HEK293 (cell line): ENCODE results near the gene ACTN4.
A peak's percentile ranks its signal among the peaks of the same experiment; 100 is the strongest.

Source experiments
- CTCF ChIA-PET: fragments of 350-600 bp; formaldehyde crosslinking; extraction: SDS; loops from one replicate; lab custom pipeline; 2021; ENCODE audit warnings: antibody characterized with exemption; lab: Yijun Ruan, JAX
- POLR2A ChIA-PET: fragments of 300-600 bp; formaldehyde crosslinking; extraction: SDS; loops from one replicate; lab custom pipeline; 2020; ENCODE audit warnings: antibody characterized with exemption, inconsistent platforms; lab: Yijun Ruan, JAX
- H3K27ac ChIP-seq: fragments of 200-500 bp; sonication (Bioruptor generic); 2 replicates; pipeline ENCODE4 v1.5.1; 2014; ENCODE audit warnings: low read depth, low read length, control low read depth, inconsistent platforms; ENCODE audit errors: extremely low read depth
- H3K36me3 ChIP-seq, 2 experiments: fragments of 200-500 bp in 1 of 2; sonication (Bioruptor generic) in 1 of 2; 1 replicate in 1 of 2; 2 replicates in 1 of 2; pipeline ENCODE4 v1.5.1; 2014 to 2017; ENCODE audit warnings: inconsistent platforms in 2 of 2, low read length in 2 of 2; ENCODE audit not compliant: control insufficient read depth in 2 of 2, insufficient read depth in 1 of 2
- H3K4me1 ChIP-seq: fragments of 200-500 bp; sonication (Bioruptor generic); 2 replicates; pipeline ENCODE4 v1.5.1; 2014; ENCODE audit warnings: mild to moderate bottlenecking, low read length, inconsistent platforms; ENCODE audit not compliant: control insufficient read depth, insufficient read depth
- H3K4me3 ChIP-seq: 2 replicates; pipeline ENCODE4 v1.5.1; 2011; ENCODE audit warnings: low read depth, mild to moderate bottlenecking, control low read depth, low read length, moderate library complexity
- H3K9me3 ChIP-seq: fragments of 200-500 bp; sonication (Bioruptor generic); 2 replicates; pipeline ENCODE4 v1.5.1; 2014; ENCODE audit warnings: low read depth, low read length, inconsistent platforms; ENCODE audit not compliant: control insufficient read depth, insufficient read depth
- GLIS1 ChIP-seq: fragments of 450-650 bp; formaldehyde crosslinking; IDR thresholded peaks from 2 replicates; pipeline ENCODE4 v1.5.1; 2016; ENCODE audit warnings: missing biosample characterization, missing genetic modification characterization
- MYNN ChIP-seq: fragments of 450-650 bp; formaldehyde crosslinking; IDR thresholded peaks from 2 replicates; pipeline ENCODE4 v1.5.1; 2016; ENCODE audit warnings: missing biosample characterization, missing genetic modification characterization, borderline replicate concordance
- SETDB1 ChIP-seq: IDR thresholded peaks from one replicate; pipeline ENCODE4 v1.6.1; 2017; ENCODE audit warnings: mild to moderate bottlenecking, low read length, moderate library complexity, mixed read lengths; ENCODE audit not compliant: insufficient read length
- SP3 ChIP-seq: fragments of 450-650 bp; formaldehyde crosslinking; IDR thresholded peaks from 2 replicates; pipeline ENCODE4 v1.5.1; 2016; ENCODE audit warnings: missing biosample characterization, missing genetic modification characterization
- ZBTB20 ChIP-seq: fragments of 450-650 bp; formaldehyde crosslinking; IDR thresholded peaks from 2 replicates; pipeline ENCODE4 v1.5.1; 2016; ENCODE audit warnings: missing biosample characterization, missing genetic modification characterization
- ZFHX2 ChIP-seq: fragments of 450-650 bp; formaldehyde crosslinking; conservative IDR thresholded peaks from 2 replicates; pipeline ENCODE4 v1.5.1; 2016; ENCODE audit warnings: missing biosample characterization, missing genetic modification characterization
- ZFP3 ChIP-seq: fragments of 450-650 bp; formaldehyde crosslinking; IDR thresholded peaks from 2 replicates; pipeline ENCODE4 v1.5.1; 2016; ENCODE audit warnings: low read depth, missing biosample characterization, missing genetic modification characterization
- ZNF140 ChIP-seq: fragments of 450-650 bp; formaldehyde crosslinking; IDR thresholded peaks from 2 replicates; pipeline ENCODE4 v1.5.1; 2016; ENCODE audit warnings: missing biosample characterization, missing genetic modification characterization
- ZNF157 ChIP-seq: fragments of 450-650 bp; formaldehyde crosslinking; IDR thresholded peaks from 2 replicates; pipeline ENCODE4 v1.5.1; 2016; ENCODE audit warnings: missing biosample characterization, missing genetic modification characterization
- ZNF292 ChIP-seq: fragments of 450-650 bp; formaldehyde crosslinking; IDR thresholded peaks from 2 replicates; pipeline ENCODE4 v1.5.1; 2016; ENCODE audit warnings: low read depth, missing biosample characterization, missing genetic modification characterization, borderline replicate concordance
- ZNF341 ChIP-seq: fragments of 450-650 bp; formaldehyde crosslinking; IDR thresholded peaks from 2 replicates; pipeline ENCODE4; 2016; ENCODE audit warnings: low read depth, missing biosample characterization, missing genetic modification characterization
- ZNF404 ChIP-seq: fragments of 450-650 bp; formaldehyde crosslinking; IDR thresholded peaks from 2 replicates; pipeline ENCODE4 v1.5.1; 2017; ENCODE audit warnings: missing biosample characterization, missing genetic modification characterization
- ZNF433 ChIP-seq: fragments of 450-650 bp; formaldehyde crosslinking; IDR thresholded peaks from 2 replicates; pipeline ENCODE4 v1.5.1; 2016; ENCODE audit warnings: missing biosample characterization, missing genetic modification characterization, low read depth
- ZNF549 ChIP-seq: fragments of 450-650 bp; IDR thresholded peaks from 2 replicates; pipeline ENCODE4 v1.5.1; 2018; ENCODE audit warnings: missing biosample characterization, missing genetic modification characterization, mild to moderate bottlenecking, inconsistent platforms, moderate library complexity
- ZNF677 ChIP-seq: fragments of 450-650 bp; IDR thresholded peaks from 2 replicates; pipeline ENCODE4 v1.5.0; 2018; ENCODE audit warnings: missing biosample characterization, mild to moderate bottlenecking, missing genetic modification characterization, moderate library complexity
- ZSCAN23 ChIP-seq: fragments of 450-650 bp; formaldehyde crosslinking; IDR thresholded peaks from 2 replicates; pipeline ENCODE4 v1.5.1; 2016; ENCODE audit warnings: missing biosample characterization, missing genetic modification characterization
- TF ChIP-seq, protein P1 (sequence below): fragments of 450-650 bp; formaldehyde crosslinking; IDR thresholded peaks from 2 replicates; pipeline ENCODE4 v1.5.1; 2016; ENCODE audit warnings: missing biosample characterization, missing genetic modification characterization
- TF ChIP-seq, protein P2 (sequence below): fragments of 450-650 bp; IDR thresholded peaks from 2 replicates; pipeline ENCODE4 v1.5.1; 2018; ENCODE audit warnings: missing biosample characterization, missing genetic modification characterization
- TF ChIP-seq, protein P3 (sequence below): fragments of 450-650 bp; formaldehyde crosslinking; IDR thresholded peaks from 2 replicates; pipeline ENCODE4 v1.5.1; 2016; ENCODE audit warnings: missing biosample characterization, missing genetic modification characterization, borderline replicate concordance
- TF ChIP-seq, protein P4 (sequence below): fragments of 450-650 bp; formaldehyde crosslinking; IDR thresholded peaks from 2 replicates; pipeline ENCODE4 v1.5.1; 2016; ENCODE audit warnings: missing biosample characterization, missing genetic modification characterization

ACTN4 gene

DNA sequence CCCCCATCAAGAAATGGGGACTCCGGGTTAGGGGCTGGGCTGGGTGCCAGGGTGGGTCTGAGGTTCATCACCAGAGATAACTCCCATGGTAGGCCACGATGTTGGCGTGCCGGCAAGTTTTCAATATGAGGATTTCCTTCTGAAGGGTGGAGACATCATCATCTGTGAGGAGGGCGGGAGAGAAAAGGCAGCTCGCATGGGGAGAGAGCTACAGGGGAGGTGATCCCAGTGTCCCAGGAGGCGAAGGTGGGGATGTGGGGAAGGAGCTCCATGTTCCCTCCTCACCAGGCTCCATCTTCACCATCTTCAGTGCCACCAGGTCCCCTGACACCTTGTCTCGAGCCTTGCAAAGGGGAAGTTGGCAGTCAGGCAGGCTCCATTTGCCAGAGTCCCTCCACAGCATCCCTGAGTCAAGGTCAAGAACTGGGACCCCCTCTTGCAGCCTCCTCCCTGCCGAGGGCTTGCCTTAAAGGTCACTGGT, 30.1 kb upstream of the ACTN4 start:
- no peaks in the 10 kb centered on the region for H3K9me3 ChIP-seq
- CTCF ChIA-PET = interaction anchor here (0.7 to 3.2 kb wide), 5 partner anchors 48 to 215 kb away, joined by 3 to 19 read pairs (median 6); partner anchors contain the start of gene FAM98C
- peak overlapping the region; percentile 94; the same call in 1 of the 2 replicates for H3K27ac ChIP-seq
- TF ChIP-seq ZNF140 (tag by site-specific recombination) (no peak), GLIS1 (tag by site-specific recombination) (peak; percentile 22; the same call in 1 of the 2 replicates), SP3 (tag by site-specific recombination) (0 out of 2 replicates have a peak, but pooled peaks have one; percentile 6)
- H3K4me1 ChIP-seq = peaks cover 16% of the 10 kb centered on the region
- POLR2A ChIA-PET = interaction anchor here (0.7 to 3.8 kb wide), 6 partner anchors 13 to 73 kb away, joined by 3 to 54 read pairs (median 6); partner anchors contain the start of gene ACTN4
- no peak overlapping the region for H3K4me3 ChIP-seq
- H3K36me3 ChIP-seq = peaks cover 23 to 26% of the 10 kb centered on the region in 2 experiments

DNA sequence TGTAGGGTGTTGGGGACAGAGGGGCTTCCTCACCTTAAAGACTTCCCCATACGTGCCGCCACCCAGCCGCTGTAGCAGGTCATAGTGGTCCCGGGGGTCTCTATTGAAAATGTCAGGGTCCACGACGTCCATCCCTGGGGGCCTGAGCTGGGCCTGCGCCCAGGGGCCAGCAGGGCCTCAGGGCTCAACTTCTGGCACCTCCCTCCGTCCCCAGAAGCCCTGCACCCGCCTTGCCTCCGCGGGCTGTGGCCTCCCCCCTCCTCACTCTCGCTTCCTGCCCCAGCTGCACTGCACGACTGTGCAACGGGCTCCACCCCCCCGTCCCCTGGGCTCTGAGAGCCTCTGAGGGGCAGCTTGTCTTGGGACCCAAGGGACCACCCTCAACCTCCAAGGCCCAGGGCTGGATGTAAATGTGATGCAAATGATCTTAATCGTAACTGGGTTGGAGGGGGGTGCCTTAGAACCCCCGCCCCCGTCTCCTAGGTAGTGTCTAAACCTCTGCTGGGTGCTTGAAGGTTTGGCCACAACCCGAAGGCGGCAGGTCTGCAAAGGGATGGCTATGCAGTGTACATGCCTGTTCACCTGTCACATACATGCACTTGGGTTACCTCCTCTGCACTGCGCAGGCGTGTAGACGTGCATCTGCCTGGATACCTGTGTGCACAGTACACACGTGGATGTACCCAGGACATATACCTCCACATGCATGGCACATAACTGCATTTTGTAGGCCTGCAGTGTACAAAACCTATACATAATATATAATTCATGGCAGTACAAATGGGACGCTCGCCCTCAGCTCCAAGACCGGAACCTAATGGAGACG, 29.5 kb upstream of the ACTN4 start, which contains the start of gene MAP4K1:
Gene MAP4K1 (minus strand): TSS at position 190 of the 826 bp plus-strand sequence. CDS start 58 bp downstream, at position 132.
- Histone ChIP-seq H3K4me1 (peaks cover 16% of the 10 kb centered on the region), H3K27ac (peak within 1 kb of the TSS; percentile 94), H3K36me3 (peaks cover 26 to 28% of the 10 kb centered on the region in 2 experiments), H3K9me3 (no peaks in the 10 kb centered on the region), H3K4me3 (peak within 1 kb of the TSS; percentile 51)
- ChIA-PET POLR2A (interaction anchor here (0.7 to 4.4 kb wide), 44 partner anchors 8 to 818 kb away, joined by 3 to 84 read pairs (median 6); partner anchors contain the start of genes ACTN4, FAM98C, GGN and MRPS12), CTCF (interaction anchor here (0.6 to 5.1 kb wide), 13 partner anchors 9 to 385 kb away, joined by 3 to 61 read pairs (median 3); partner anchors contain the start of genes FAM98C, MRPS12 and SARS2)
- peak; percentile 14; the same call in 1 of the 2 replicates for TF ChIP-seq ZBTB20 (tag by site-specific recombination)
- 0 out of 2 replicates have a peak, but pooled peaks have one; percentile 5 for TF ChIP-seq ZNF157 (tag by site-specific recombination)
- 0 out of 2 replicates have a peak, but pooled peaks have one; percentile 10 for TF ChIP-seq ZNF404 (tag by site-specific recombination)
- TF ChIP-seq, protein P1, sequence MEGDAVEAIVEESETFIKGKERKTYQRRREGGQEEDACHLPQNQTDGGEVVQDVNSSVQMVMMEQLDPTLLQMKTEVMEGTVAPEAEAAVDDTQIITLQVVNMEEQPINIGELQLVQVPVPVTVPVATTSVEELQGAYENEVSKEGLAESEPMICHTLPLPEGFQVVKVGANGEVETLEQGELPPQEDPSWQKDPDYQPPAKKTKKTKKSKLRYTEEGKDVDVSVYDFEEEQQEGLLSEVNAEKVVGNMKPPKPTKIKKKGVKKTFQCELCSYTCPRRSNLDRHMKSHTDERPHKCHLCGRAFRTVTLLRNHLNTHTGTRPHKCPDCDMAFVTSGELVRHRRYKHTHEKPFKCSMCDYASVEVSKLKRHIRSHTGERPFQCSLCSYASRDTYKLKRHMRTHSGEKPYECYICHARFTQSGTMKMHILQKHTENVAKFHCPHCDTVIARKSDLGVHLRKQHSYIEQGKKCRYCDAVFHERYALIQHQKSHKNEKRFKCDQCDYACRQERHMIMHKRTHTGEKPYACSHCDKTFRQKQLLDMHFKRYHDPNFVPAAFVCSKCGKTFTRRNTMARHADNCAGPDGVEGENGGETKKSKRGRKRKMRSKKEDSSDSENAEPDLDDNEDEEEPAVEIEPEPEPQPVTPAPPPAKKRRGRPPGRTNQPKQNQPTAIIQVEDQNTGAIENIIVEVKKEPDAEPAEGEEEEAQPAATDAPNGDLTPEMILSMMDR (tag by site-specific recombination) = 0 out of 2 replicates have a peak, but pooled peaks have one; percentile 26
- TF ChIP-seq ZNF341 (tag by site-specific recombination) = peak; percentile 44; the same call in 1 of the 2 replicates
- TF ChIP-seq, protein P2, sequence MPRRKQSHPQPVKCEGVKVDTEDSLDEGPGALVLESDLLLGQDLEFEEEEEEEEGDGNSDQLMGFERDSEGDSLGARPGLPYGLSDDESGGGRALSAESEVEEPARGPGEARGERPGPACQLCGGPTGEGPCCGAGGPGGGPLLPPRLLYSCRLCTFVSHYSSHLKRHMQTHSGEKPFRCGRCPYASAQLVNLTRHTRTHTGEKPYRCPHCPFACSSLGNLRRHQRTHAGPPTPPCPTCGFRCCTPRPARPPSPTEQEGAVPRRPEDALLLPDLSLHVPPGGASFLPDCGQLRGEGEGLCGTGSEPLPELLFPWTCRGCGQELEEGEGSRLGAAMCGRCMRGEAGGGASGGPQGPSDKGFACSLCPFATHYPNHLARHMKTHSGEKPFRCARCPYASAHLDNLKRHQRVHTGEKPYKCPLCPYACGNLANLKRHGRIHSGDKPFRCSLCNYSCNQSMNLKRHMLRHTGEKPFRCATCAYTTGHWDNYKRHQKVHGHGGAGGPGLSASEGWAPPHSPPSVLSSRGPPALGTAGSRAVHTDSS (tag by site-specific recombination) = no peak
- 0 out of 2 replicates have a peak, but pooled peaks have one; percentile 13 for TF ChIP-seq MYNN (tag by site-specific recombination)
- TF ChIP-seq ZNF433 (tag by site-specific recombination) = no peak
- TF ChIP-seq, protein P3, sequence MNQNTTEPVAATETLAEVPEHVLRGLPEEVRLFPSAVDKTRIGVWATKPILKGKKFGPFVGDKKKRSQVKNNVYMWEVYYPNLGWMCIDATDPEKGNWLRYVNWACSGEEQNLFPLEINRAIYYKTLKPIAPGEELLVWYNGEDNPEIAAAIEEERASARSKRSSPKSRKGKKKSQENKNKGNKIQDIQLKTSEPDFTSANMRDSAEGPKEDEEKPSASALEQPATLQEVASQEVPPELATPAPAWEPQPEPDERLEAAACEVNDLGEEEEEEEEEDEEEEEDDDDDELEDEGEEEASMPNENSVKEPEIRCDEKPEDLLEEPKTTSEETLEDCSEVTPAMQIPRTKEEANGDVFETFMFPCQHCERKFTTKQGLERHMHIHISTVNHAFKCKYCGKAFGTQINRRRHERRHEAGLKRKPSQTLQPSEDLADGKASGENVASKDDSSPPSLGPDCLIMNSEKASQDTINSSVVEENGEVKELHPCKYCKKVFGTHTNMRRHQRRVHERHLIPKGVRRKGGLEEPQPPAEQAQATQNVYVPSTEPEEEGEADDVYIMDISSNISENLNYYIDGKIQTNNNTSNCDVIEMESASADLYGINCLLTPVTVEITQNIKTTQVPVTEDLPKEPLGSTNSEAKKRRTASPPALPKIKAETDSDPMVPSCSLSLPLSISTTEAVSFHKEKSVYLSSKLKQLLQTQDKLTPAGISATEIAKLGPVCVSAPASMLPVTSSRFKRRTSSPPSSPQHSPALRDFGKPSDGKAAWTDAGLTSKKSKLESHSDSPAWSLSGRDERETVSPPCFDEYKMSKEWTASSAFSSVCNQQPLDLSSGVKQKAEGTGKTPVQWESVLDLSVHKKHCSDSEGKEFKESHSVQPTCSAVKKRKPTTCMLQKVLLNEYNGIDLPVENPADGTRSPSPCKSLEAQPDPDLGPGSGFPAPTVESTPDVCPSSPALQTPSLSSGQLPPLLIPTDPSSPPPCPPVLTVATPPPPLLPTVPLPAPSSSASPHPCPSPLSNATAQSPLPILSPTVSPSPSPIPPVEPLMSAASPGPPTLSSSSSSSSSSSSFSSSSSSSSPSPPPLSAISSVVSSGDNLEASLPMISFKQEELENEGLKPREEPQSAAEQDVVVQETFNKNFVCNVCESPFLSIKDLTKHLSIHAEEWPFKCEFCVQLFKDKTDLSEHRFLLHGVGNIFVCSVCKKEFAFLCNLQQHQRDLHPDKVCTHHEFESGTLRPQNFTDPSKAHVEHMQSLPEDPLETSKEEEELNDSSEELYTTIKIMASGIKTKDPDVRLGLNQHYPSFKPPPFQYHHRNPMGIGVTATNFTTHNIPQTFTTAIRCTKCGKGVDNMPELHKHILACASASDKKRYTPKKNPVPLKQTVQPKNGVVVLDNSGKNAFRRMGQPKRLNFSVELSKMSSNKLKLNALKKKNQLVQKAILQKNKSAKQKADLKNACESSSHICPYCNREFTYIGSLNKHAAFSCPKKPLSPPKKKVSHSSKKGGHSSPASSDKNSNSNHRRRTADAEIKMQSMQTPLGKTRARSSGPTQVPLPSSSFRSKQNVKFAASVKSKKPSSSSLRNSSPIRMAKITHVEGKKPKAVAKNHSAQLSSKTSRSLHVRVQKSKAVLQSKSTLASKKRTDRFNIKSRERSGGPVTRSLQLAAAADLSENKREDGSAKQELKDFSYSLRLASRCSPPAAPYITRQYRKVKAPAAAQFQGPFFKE = 0 out of 2 replicates have a peak, but pooled peaks have one; percentile 16
- no peak for TF ChIP-seq ZNF549
- TF ChIP-seq ZNF292 = no peak
- TF ChIP-seq, protein P4, sequence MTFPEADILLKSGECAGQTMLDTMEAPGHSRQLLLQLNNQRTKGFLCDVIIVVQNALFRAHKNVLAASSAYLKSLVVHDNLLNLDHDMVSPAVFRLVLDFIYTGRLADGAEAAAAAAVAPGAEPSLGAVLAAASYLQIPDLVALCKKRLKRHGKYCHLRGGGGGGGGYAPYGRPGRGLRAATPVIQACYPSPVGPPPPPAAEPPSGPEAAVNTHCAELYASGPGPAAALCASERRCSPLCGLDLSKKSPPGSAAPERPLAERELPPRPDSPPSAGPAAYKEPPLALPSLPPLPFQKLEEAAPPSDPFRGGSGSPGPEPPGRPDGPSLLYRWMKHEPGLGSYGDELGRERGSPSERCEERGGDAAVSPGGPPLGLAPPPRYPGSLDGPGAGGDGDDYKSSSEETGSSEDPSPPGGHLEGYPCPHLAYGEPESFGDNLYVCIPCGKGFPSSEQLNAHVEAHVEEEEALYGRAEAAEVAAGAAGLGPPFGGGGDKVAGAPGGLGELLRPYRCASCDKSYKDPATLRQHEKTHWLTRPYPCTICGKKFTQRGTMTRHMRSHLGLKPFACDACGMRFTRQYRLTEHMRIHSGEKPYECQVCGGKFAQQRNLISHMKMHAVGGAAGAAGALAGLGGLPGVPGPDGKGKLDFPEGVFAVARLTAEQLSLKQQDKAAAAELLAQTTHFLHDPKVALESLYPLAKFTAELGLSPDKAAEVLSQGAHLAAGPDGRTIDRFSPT = no peak
- 0 out of 2 replicates have a peak, but pooled peaks have one; percentile 3 for TF ChIP-seq ZSCAN23 (tag by site-specific recombination)
- TF ChIP-seq ZNF677 = peak; percentile 24; the same call in 1 of the 2 replicates
- no peak for TF ChIP-seq SETDB1
- TF ChIP-seq ZFP3 (tag by site-specific recombination) = no peak
- peak; percentile 51; the same call in 1 of the 2 replicates for TF ChIP-seq ZFHX2
